NCI-H2081 treated with DMSO at 0.1 percent for 48 hours (cell line): Measurements from ENCODE around the gene PSAPL1.

Source experiments
- DNase-seq: peaks from one replicate; lab custom pipeline; 2025; lab: John Stamatoyannopoulos, UW

Gene PSAPL1

GRCh38 chr4:7396186-7396910, 38.4 kb downstream of the PSAPL1 start:
- DNase-seq: no peak

GRCh38 chr4:7395645-7396044, 39.1 kb downstream of the PSAPL1 start:
- no peak for DNase-seq

GRCh38 chr4:7394681-7395451, 39.9 kb downstream of the PSAPL1 start:
- DNase-seq: no peak

GRCh38 chr4:7393601-7394575, 40.8 kb downstream of the PSAPL1 start:
- no peak for DNase-seq

- no peak for DNase-seq
These were observed 42.0 kb downstream of the PSAPL1 start for GRCh38 chr4:7392438-7393421.

- DNase-seq: no peak
These were observed 42.9 kb downstream of the PSAPL1 start for GRCh38 chr4:7391637-7392437.

- DNase-seq: no peak
These were observed 43.7 kb downstream of the PSAPL1 start for GRCh38 chr4:7390906-7391636.

- no peak for DNase-seq
These were observed 44.4 kb downstream of the PSAPL1 start for GRCh38 chr4:7390336-7390735.

- no peak for DNase-seq
These were observed 45.0 kb downstream of the PSAPL1 start for GRCh38 chr4:7389719-7390118.

- no peak for DNase-seq
These were observed 45.5 kb downstream of the PSAPL1 start for GRCh38 chr4:7389101-7389701.

GRCh38 chr4:7388627-7389026, 46.1 kb downstream of the PSAPL1 start:
- DNase-seq: no peak

- DNase-seq: no peak
These were observed 46.8 kb downstream of the PSAPL1 start for GRCh38 chr4:7387925-7388324.

- DNase-seq: no peak
These were observed 49.5 kb downstream of the PSAPL1 start for GRCh38 chr4:7384929-7385890.

- no peak for DNase-seq
These were observed 50.5 kb downstream of the PSAPL1 start for GRCh38 chr4:7384003-7384928.

- no peak for DNase-seq
These were observed 51.5 kb downstream of the PSAPL1 start for GRCh38 chr4:7383266-7383665.

- DNase-seq: no peak
These were observed 52.1 kb downstream of the PSAPL1 start for GRCh38 chr4:7382634-7383014.
